K562 (cell line): ENCODE data around the gene MIR17HG. TPM values are rescaled to one million over a fixed set of nuclear protein-coding genes. Genes with fewer than 3 reads are reported as not detected.

Experiments
- ATAC-seq: fragments of 200-7000 bp; cut with Tn5 transposase; 3 replicates; pipeline ENCODE4 v1.9.1; 2020; ENCODE audit warnings: moderate library complexity
- BruUV-seq: library from RNA; stranded (reverse); fragments of 400-500 nt; replicated peaks from 2 replicates; lab custom pipeline; 2021; lab: Mats Ljungman, UMichigan
- CTCF ChIA-PET: fragments of 300-600 bp; formaldehyde crosslinking; extraction: SDS; loops from one replicate; lab custom pipeline; 2021; ENCODE audit warnings: low intra/inter-chr PET ratio; lab: Yijun Ruan, JAX
- POLR2A ChIA-PET: fragments of 300-600, 350-650 bp; sonication (Branson Sonifier 250); formaldehyde crosslinking; extraction: SDS; loops from one replicate; lab custom pipeline; 2021; ENCODE audit warnings: antibody characterized with exemption, inconsistent platforms; lab: Yijun Ruan, JAX
- DNase-seq, 4 experiments: peaks; one replicate each; pipeline versions ENCODE4 v3.0.0 to v3.0.0-alpha.2; 2011 to 2018; ENCODE audit warnings: low spot score in 3 of 4, mixed read lengths in 3 of 4; ENCODE audit errors: extremely low read depth in 1 of 4
- FAIRE-seq: peaks from 2 replicates; lab custom pipeline; 2011; peaks lifted over from hg19 to GRCh38; lab: Jason Lieb, UNC
- H2AFZ ChIP-seq: 2 replicates; pipeline ENCODE4 v1.6.0; 2011; ENCODE audit warnings: low read depth, low read length, control low read depth, inconsistent platforms
- H3K27ac ChIP-seq: fragments of 200-600 bp; 3 replicates; pipeline ENCODE4 v1.8.0; 2011; ENCODE audit warnings: low read depth, mild to moderate bottlenecking, control low read depth, inconsistent platforms, low read length, moderate library complexity, mixed read lengths; ENCODE audit errors: extremely low read depth
- H3K27me3 ChIP-seq, 2 experiments: fragments of 300-600 bp in 1 of 2; 2 replicates in 1 of 2; 3 replicates in 1 of 2; pipeline versions ENCODE4 v1.6.0 to v1.8.0; 2011; ENCODE audit warnings: inconsistent platforms in 2 of 2, low read length in 2 of 2, mild to moderate bottlenecking in 1 of 2, mixed read lengths in 1 of 2, moderate library complexity in 1 of 2; ENCODE audit not compliant: control insufficient read depth in 2 of 2, insufficient read depth in 2 of 2
- H3K36me3 ChIP-seq: fragments of 300-600 bp; 3 replicates; pipeline ENCODE4 v1.8.0; 2011; ENCODE audit warnings: mild to moderate bottlenecking, low read length, inconsistent platforms; ENCODE audit not compliant: control insufficient read depth, insufficient read depth
- H3K4me1 ChIP-seq, 2 experiments: fragments of 200-600 bp in 1 of 2; replicated peaks in 1 of 2; 2 replicates in 1 of 2; 3 replicates in 1 of 2; pipeline versions ENCODE4 v1.5.1 to v1.8.0; 2011; ENCODE audit warnings: inconsistent platforms in 2 of 2, low read length in 2 of 2, mild to moderate bottlenecking in 1 of 2, mixed read lengths in 1 of 2, moderate library complexity in 1 of 2; ENCODE audit not compliant: control insufficient read depth in 2 of 2, insufficient read depth in 2 of 2
- H3K4me2 ChIP-seq: 2 replicates; pipeline ENCODE4 v1.6.1; 2011; ENCODE audit warnings: low read length, control low read depth, inconsistent platforms, mixed read lengths; ENCODE audit not compliant: insufficient read depth
- H3K4me3 ChIP-seq: fragments of 200-600 bp; sonication (generic), shearing (Covaris generic); 2 replicates; pipeline ENCODE4 v1.5.1; 2016; ENCODE audit warnings: control low read depth, inconsistent platforms
- H3K79me2 ChIP-seq: fragments of 200-600 bp; 3 replicates; pipeline ENCODE4 v1.8.0; 2011; ENCODE audit warnings: low read length, inconsistent platforms; ENCODE audit not compliant: control insufficient read depth, insufficient read depth
- H3K9ac ChIP-seq, 2 experiments: 2 replicates each; pipeline versions ENCODE4 v1.6.0 to v1.6.1; 2011; ENCODE audit warnings: low read depth in 2 of 2, low read length in 2 of 2, control low read depth in 1 of 2, inconsistent platforms in 1 of 2, mild to moderate bottlenecking in 1 of 2, mixed read lengths in 1 of 2; ENCODE audit not compliant: insufficient read depth in 1 of 2
- H3K9me1 ChIP-seq: one replicate; pipeline ENCODE4 v1.6.0; 2011; ENCODE audit warnings: inconsistent platforms, mild to moderate bottlenecking, low read length, moderate library complexity; ENCODE audit not compliant: control insufficient read depth, insufficient read depth
- H3K9me3 ChIP-seq: replicated peaks from 2 replicates; pipeline ENCODE4 v1.5.1; 2011; ENCODE audit warnings: low read depth, low read length, inconsistent platforms; ENCODE audit not compliant: control insufficient read depth, insufficient read depth
- H4K20me1 ChIP-seq: replicated peaks from 2 replicates; pipeline ENCODE4 v1.6.1; 2011; ENCODE audit warnings: low read length, inconsistent platforms, mixed read lengths; ENCODE audit not compliant: control insufficient read depth, insufficient read depth
- ARID4B ChIP-seq: sonication (generic); formaldehyde crosslinking; IDR thresholded peaks from 2 replicates; pipeline ENCODE4 v1.8.0; 2022; ENCODE audit warnings: mild to moderate bottlenecking, missing genetic modification reagents
- CBX8 ChIP-seq: fragments of 200-600 bp; sonication (generic); IDR thresholded peaks from 2 replicates; pipeline ENCODE4 v1.6.1; 2012; ENCODE audit warnings: borderline replicate concordance, mixed run types, low read depth, mild to moderate bottlenecking, moderate library complexity, mixed read lengths, low read length, control low read depth, inconsistent platforms; ENCODE audit not compliant: poor library complexity, severe bottlenecking; ENCODE audit errors: extremely low read depth
- HMGXB4 ChIP-seq: sonication (generic); formaldehyde crosslinking; IDR thresholded peaks from 2 replicates; pipeline ENCODE4 v1.8.1; 2023; ENCODE audit warnings: mild to moderate bottlenecking, missing genetic modification reagents
- L3MBTL2 ChIP-seq: fragments of 450-650 bp; IDR thresholded peaks from 2 replicates; pipeline ENCODE4 v1.6.1; 2016; ENCODE audit warnings: mild to moderate bottlenecking, moderate library complexity
- MLX ChIP-seq, 2 experiments: fragments of 450-650 bp in 1 of 2; sonication (generic) in 1 of 2; formaldehyde crosslinking; conservative IDR thresholded peaks; 2 replicates each; pipeline versions ENCODE4 v1.4.0 to v1.8.1; 2020 to 2022; ENCODE audit warnings: mild to moderate bottlenecking in 1 of 2, missing genetic modification reagents in 1 of 2
- WHSC1 ChIP-seq: IDR thresholded peaks from one replicate; pipeline ENCODE4 v1.6.1; 2012; ENCODE audit warnings: low read length, control low read depth, inconsistent platforms
- WGBS: fragments of 100-300 bp; shearing (Covaris generic); methylation state at CpG from one replicate; pipeline ENCODE4 v1.1.6; 2016; ENCODE audit warnings: low coverage, mixed read lengths; ENCODE audit not compliant: insufficient coverage; ENCODE audit errors: missing lambda C conversion rate; 5-methylcytosine and 5-hydroxymethylcytosine counted together
- in situ Hi-C: fragments of 300-500 bp; cut with MboI; formaldehyde crosslinking; loops from 4 replicates; pipeline ENCODE4 v1.15.0; 2018; ENCODE audit warnings: inconsistent platforms, mixed read lengths
- intact Hi-C: fragments of 100-400 bp; cut with micrococcal nuclease; formaldehyde crosslinking; loops from 2 replicates; pipeline ENCODE4 v1.14.2; 2022
- polyA plus RNA-seq, 8 experiments: library from polyadenylated mRNA; depleted of rRNA in 4 of 8; stranded (reverse) in 5 of 8; unstranded in 3 of 8; fragments of >200 nt; fragmentation: Nextera tagmentation in 2 of 8; fragmentation: Illumina TruSeq in 1 of 8; extraction: Ambion mirVana in 2 of 8; extraction: Trizol in 1 of 8; gene quantifications; 2 replicates each; pipeline versions ENCODE4 v1.2.1 to v1.2.3, GENCODE V29; 2011 to 2014; ENCODE audit warnings: inconsistent platforms in 1 of 8, missing spikeins in 1 of 8
- total RNA-seq, 7 experiments: library from RNA; depleted of rRNA in 6 of 7; stranded (reverse); fragments of >200 nt in 6 of 7; fragmentation: Illumina TruSeq in 2 of 7; extraction: Trizol in 2 of 7; gene quantifications; 2 replicates each; pipeline versions ENCODE4 v1.2.1 to v1.2.3, GENCODE V29; 2011 to 2021; ENCODE audit warnings: low replicate concordance in 1 of 7

MIR17HG gene
- total and polyA plus RNA-seq, 9 of the 15 experiments (the other 6 are each of a cell fraction or from before 2014, with no cell fraction given) = 44.2 to 218 (median 77.8) TPM

GRCh38 chr13:91347996-91348905, 764 bp downstream of the MIR17HG start:
- in situ Hi-C loops = no loop called here
- BruUV-seq = no TSS peak
- Histone ChIP-seq H4K20me1 (peaks cover 36% of the 10 kb centered on the region), H3K36me3 (peaks cover 43% of the 10 kb centered on the region), H3K4me1 (peaks cover 19 to 30% of the 10 kb centered on the region in 2 experiments), H3K9me1 (peaks cover 9% of the 10 kb centered on the region), H3K27ac (peak overlapping the region; percentile 85), H3K9me3 (no peaks in the 10 kb centered on the region), H3K4me3 (peak overlapping the region; percentile 58), H2AFZ (peak overlapping the region; percentile 46; the same call in 1 of the 2 replicates), H3K9ac (peak overlapping the region; percentile 95 to 96), H3K4me2 (peak overlapping the region; percentile 87; the same call in 1 of the 2 replicates), H3K79me2 (peaks cover 62% of the 10 kb centered on the region), H3K27me3 (no peaks in the 10 kb centered on the region)
- ATAC-seq (peak; percentile 63), FAIRE-seq (no peak), DNase-seq (peak; percentile 88 to 99 (median 94))
- under 1% methylated on average over 137 of the region's 141 CpGs for WGBS
- CTCF ChIA-PET = interaction anchor here (0.6 to 1.6 kb wide), 4 partner anchors 26 to 38 kb away, joined by 3 to 6 read pairs (median 4); no protein-coding TSS in a partner anchor
- POLR2A ChIA-PET = interaction anchor here (0.6 to 4.3 kb wide), 18 partner anchors 10 to 1103 kb away, joined by 3 to 85 read pairs (median 4); no protein-coding TSS in a partner anchor
- TF ChIP-seq MLX (CRISPR knock-in tag; conservative IDR thresholded peaks at IDR 0.05) = peak in 1 of 2 experiments; percentile 86; a peak in 1 of 4 replicates
- TF ChIP-seq L3MBTL2 = no peak
- no peak for TF ChIP-seq CBX8
- peak; percentile 97; the same call in 1 of the 2 replicates for TF ChIP-seq HMGXB4 (CRISPR knock-in tag)
- TF ChIP-seq WHSC1 = no peak
- TF ChIP-seq ARID4B (CRISPR knock-in tag) = no peak
- intact Hi-C loops = loop anchor here (2.0 kb wide), 3 partner anchors 51 to 213 kb away; partner anchors contain the start of gene GPC5
